ENCODE data around the gene JHY. TPM values are rescaled to one million over a fixed set of nuclear protein-coding genes. Genes with fewer than 3 reads are reported as not detected.

Gene JHY
- total RNA-seq, 1 donor from 2014 or later: 1.1 TPM

DNA sequence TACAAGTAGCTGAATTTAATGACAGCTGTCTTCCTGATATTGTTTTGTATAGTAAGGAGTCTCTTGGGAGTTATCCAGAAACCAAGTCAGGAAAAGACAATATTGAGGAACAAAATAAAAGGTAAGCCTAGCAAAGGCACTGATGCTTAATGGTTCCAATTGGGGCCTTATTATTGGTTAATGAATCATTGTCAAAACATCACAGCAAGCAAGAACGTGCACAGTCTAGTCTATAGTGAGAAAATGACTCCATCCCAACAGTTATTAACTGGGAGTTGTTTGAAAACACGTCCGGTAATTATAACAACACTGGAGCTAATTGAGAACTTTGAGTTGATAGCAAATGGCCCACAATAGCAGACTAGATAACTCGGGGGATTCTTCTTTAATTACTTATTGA lies 81.4 kb downstream of the JHY start:
- H3K4me3 ChIP-seq (ENCODE audit: low read depth, low read length): no peak overlapping the region
- no peak for FAIRE-seq
- H3K36me3 ChIP-seq (ENCODE audit: control insufficient read depth, insufficient read depth, low read length): no peaks in the 10 kb centered on the region
- no peak for TF ChIP-seq CTCF (IDR thresholded peaks at IDR 0.05; ENCODE audit: insufficient read depth, low read length, severe bottlenecking)
- H3K27me3 ChIP-seq (ENCODE audit: control insufficient read depth, insufficient read depth, low read length): peaks cover 3% of the 10 kb centered on the region
- peak; percentile 80 for DNase-seq (ENCODE audit: low read depth)

DNA sequence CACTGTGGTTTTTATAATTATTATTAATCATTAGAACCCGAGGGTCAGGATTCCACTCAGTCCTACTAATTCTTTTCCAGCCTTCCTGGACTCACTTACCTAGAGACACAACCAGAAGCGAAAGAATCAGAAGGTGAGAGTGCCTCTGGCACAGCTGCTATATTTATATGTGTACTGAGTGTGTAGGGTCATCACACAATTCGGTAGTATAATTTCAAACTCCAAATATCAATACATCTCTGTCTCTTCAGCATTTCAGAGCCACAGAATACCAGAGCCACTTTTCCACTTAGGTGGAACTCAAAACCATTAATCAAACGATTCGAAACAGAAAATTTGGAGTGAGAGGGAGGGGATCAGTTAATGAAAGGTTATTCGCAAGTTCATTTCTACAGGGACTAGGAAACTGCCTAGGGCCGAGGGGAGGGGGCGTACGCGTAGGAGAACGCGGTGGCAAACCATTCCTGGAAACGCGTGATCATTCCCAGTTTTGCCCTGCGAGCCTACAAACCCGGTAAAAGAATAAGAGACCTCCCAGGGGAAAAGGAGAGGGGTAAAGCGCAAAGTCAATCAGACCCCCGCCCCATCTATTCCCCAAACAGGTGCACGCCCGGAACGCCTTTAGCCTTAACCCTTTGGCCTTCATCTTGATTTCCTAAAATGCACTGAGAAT lies 93.6 kb downstream of the JHY start:
- Histone ChIP-seq H3K36me3 (ENCODE audit: control insufficient read depth, insufficient read depth, low read length) (no peaks in the 10 kb centered on the region), H3K4me3 (ENCODE audit: low read depth, low read length) (no peak overlapping the region), H3K27me3 (ENCODE audit: control insufficient read depth, insufficient read depth, low read length) (peaks cover 58% of the 10 kb centered on the region)
- FAIRE-seq (no peak), DNase-seq (ENCODE audit: low read depth) (no peak)
- TF ChIP-seq CTCF (IDR thresholded peaks at IDR 0.05; ENCODE audit: insufficient read depth, low read length, severe bottlenecking): no peak

DNA sequence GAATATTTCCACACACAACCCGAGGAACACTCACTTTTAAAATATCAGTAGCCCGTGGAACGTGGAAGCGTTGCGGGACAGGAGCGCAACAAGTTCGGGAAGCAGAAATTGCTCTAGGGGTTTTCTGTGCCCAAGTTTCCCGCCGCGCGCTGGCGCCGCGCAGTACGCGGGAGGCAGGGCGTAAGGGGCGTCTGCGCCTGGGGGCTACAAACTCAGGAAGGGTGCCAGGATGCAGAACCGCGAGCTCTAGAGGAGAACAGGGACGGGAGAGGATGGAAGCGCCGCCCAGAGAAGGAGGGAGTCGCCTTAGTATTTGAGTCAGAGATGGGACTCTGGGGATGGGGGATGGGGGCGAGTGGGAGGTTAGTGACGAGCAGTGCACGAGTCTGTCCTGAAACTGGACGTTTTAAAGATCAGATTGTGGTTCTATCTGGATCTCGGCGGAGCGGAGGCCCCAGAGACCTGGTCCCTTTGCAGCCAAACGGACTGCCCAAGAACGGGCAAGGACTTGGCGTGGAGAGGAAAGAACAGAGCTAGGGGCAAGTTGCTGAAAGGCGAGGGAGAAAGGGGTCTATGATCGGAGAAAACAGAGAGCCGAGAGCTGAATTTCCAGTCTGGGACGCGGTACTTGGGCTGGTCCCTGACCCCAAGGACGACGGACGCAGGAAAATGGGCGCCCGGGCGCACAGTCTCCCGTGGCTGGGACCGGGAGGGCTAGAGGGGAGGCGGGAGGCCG lies 94.3 kb downstream of the JHY start:
- H3K4me3 ChIP-seq (ENCODE audit: low read depth, low read length): no peak overlapping the region

GRCh38 chr11:122977470-122978298 lies 95.1 kb downstream of the JHY start:
- DNase-seq (ENCODE audit: low read depth) (no peak), FAIRE-seq (no peak)
- TF ChIP-seq CTCF (IDR thresholded peaks at IDR 0.05; ENCODE audit: insufficient read depth, low read length, severe bottlenecking): no peak
- no peak overlapping the region for H3K4me3 ChIP-seq (ENCODE audit: low read depth, low read length)
- no peaks in the 10 kb centered on the region for H3K36me3 ChIP-seq (ENCODE audit: control insufficient read depth, insufficient read depth, low read length)
- H3K27me3 ChIP-seq (ENCODE audit: control insufficient read depth, insufficient read depth, low read length): peaks cover 67% of the 10 kb centered on the region

More for the DNA sequence above, 94.3 kb downstream of the JHY start:
- TF ChIP-seq CTCF (IDR thresholded peaks at IDR 0.05; ENCODE audit: insufficient read depth, low read length, severe bottlenecking): no peak
- DNase-seq (ENCODE audit: low read depth): no peak
- no peak for FAIRE-seq
- Histone ChIP-seq H3K36me3 (ENCODE audit: control insufficient read depth, insufficient read depth, low read length) (no peaks in the 10 kb centered on the region), H3K27me3 (ENCODE audit: control insufficient read depth, insufficient read depth, low read length) (peaks cover 64% of the 10 kb centered on the region)

DNA sequence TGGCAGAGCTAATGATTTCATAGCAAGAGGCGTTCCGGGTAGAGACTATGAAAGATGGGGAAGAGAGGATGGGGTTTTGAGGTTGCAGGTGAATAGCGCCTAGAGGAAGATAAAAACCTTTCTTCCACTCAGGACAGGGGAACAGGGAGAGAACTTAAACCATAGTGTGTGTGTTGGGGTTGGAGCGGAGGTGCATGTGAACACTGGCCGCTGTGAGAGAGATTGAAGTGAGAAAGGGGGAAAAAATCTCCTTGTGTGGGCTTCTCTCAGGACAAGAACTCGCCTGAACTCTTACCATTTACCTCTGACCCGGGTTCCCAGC lies 95.7 kb downstream of the JHY start:
- FAIRE-seq (no peak), DNase-seq (ENCODE audit: low read depth) (no peak)
- H3K27me3 ChIP-seq (ENCODE audit: control insufficient read depth, insufficient read depth, low read length): peaks cover 67% of the 10 kb centered on the region
- no peak overlapping the region for H3K4me3 ChIP-seq (ENCODE audit: low read depth, low read length)
- no peak for TF ChIP-seq CTCF (IDR thresholded peaks at IDR 0.05; ENCODE audit: insufficient read depth, low read length, severe bottlenecking)
- no peaks in the 10 kb centered on the region for H3K36me3 ChIP-seq (ENCODE audit: control insufficient read depth, insufficient read depth, low read length)
